ENCODE data around the gene TMEM243. TPM values are rescaled to one million over a fixed set of nuclear protein-coding genes. Genes with fewer than 3 reads are reported as not detected.
"Not testable (repeated sequence)": the region's sequence is repeated elsewhere in the genome, so short reads cannot be mapped to it uniquely, and the experiment has no call there.

The TMEM243 gene
- total RNA-seq, 1 experiment from 2014 or later = 24.2 TPM

GRCh38 chr7:87209295-87209924 is 10.1 kb downstream of the TMEM243 start:
- Histone ChIP-seq H3K27me3 (replicated peaks; ENCODE audit: control insufficient read depth, insufficient read depth, low read length) (no peaks in the 10 kb centered on the region), H3K36me3 (ENCODE audit: control insufficient read depth, insufficient read depth, low read length) (no peaks in the 10 kb centered on the region; the same call in 1 of the 2 replicates), H3K9me3 (peaks cover 19% of the 10 kb centered on the region), H3K4me1 (no peaks in the 10 kb centered on the region), H3K4me3 (ENCODE audit: low read depth, low read length) (no peak overlapping the region)
- no peak overlapping the region for H3K4me3 Mint-ChIP-seq (ENCODE audit: unreplicated experiment)
- no peaks in the 10 kb centered on the region for H3K4me1 Mint-ChIP-seq (ENCODE audit: low read depth, unreplicated experiment)
- H3K9me3 Mint-ChIP-seq (ENCODE audit: unreplicated experiment) = peaks cover 35% of the 10 kb centered on the region
- BruUV-seq (replicated peaks) = no TSS peak
- TF ChIP-seq CTCF (IDR thresholded peaks at IDR 0.05; ENCODE audit: insufficient read depth in 1 of 2, low read depth in 1 of 2, low read length in 1 of 2, severe bottlenecking in 1 of 2, unreplicated experiment in 1 of 2) = no peak
- peaks cover 52% of the 10 kb centered on the region for H3K36me3 Mint-ChIP-seq (ENCODE audit: insufficient read depth, unreplicated experiment)
- H3K27me3 Mint-ChIP-seq (ENCODE audit: insufficient read depth, unreplicated experiment) = no peaks in the 10 kb centered on the region
- CTCF ChIA-PET = no interaction called here
- POLR2A ChIA-PET = no interaction called here
- no peak for DNase-seq
- no peak overlapping the region for H3K27ac Mint-ChIP-seq (ENCODE audit: unreplicated experiment)
- intact Hi-C loops (cut with micrococcal nuclease; ENCODE audit: unreplicated experiment) = no loop called here

GRCh38 chr7:87206361-87206760 is 13.2 kb downstream of the TMEM243 start:
- Mint-ChIP-seq H3K27me3 (ENCODE audit: insufficient read depth, unreplicated experiment) (no peaks in the 10 kb centered on the region), H3K27ac (ENCODE audit: unreplicated experiment) (no peak overlapping the region), H3K36me3 (ENCODE audit: insufficient read depth, unreplicated experiment) (peaks cover 56% of the 10 kb centered on the region), H3K4me3 (ENCODE audit: unreplicated experiment) (no peak overlapping the region), H3K4me1 (ENCODE audit: low read depth, unreplicated experiment) (no peaks in the 10 kb centered on the region), H3K9me3 (ENCODE audit: unreplicated experiment) (peaks cover 35% of the 10 kb centered on the region)
- intact Hi-C loops (cut with micrococcal nuclease; ENCODE audit: unreplicated experiment) = no loop called here
- BruUV-seq (replicated peaks) = no TSS peak
- H3K36me3 ChIP-seq (ENCODE audit: control insufficient read depth, insufficient read depth, low read length) = no peaks in the 10 kb centered on the region; the same call in 1 of the 2 replicates
- TF ChIP-seq CTCF (IDR thresholded peaks at IDR 0.05; ENCODE audit: insufficient read depth in 1 of 2, low read depth in 1 of 2, low read length in 1 of 2, severe bottlenecking in 1 of 2, unreplicated experiment in 1 of 2) = no peak
- H3K27me3 ChIP-seq (replicated peaks; ENCODE audit: control insufficient read depth, insufficient read depth, low read length) = no peaks in the 10 kb centered on the region
- no peak for DNase-seq
- H3K9me3 ChIP-seq = peaks cover 28% of the 10 kb centered on the region
- no peak overlapping the region for H3K4me3 ChIP-seq (ENCODE audit: low read depth, low read length)
- CTCF ChIA-PET = no interaction called here
- POLR2A ChIA-PET = no interaction called here
- H3K4me1 ChIP-seq = peaks cover 9% of the 10 kb centered on the region

GRCh38 chr7:87205701-87206100 is 13.8 kb downstream of the TMEM243 start:
- H3K27me3 Mint-ChIP-seq (ENCODE audit: insufficient read depth, unreplicated experiment); DNase-seq; H3K4me3 Mint-ChIP-seq (ENCODE audit: unreplicated experiment); H3K27me3 ChIP-seq (replicated peaks; ENCODE audit: control insufficient read depth, insufficient read depth, low read length); H3K36me3 ChIP-seq (ENCODE audit: control insufficient read depth, insufficient read depth, low read length); H3K4me3 ChIP-seq (ENCODE audit: low read depth, low read length); H3K27ac Mint-ChIP-seq (ENCODE audit: unreplicated experiment); POLR2A ChIA-PET; intact Hi-C loops (cut with micrococcal nuclease; ENCODE audit: unreplicated experiment); CTCF ChIA-PET; H3K4me1 ChIP-seq; BruUV-seq (replicated peaks); H3K4me1 Mint-ChIP-seq (ENCODE audit: low read depth, unreplicated experiment): not testable (repeated sequence)
- Mint-ChIP-seq H3K9me3 (ENCODE audit: unreplicated experiment) (peaks cover 35% of the 10 kb centered on the region), H3K36me3 (ENCODE audit: insufficient read depth, unreplicated experiment) (peaks cover 56% of the 10 kb centered on the region)
- peaks cover 28% of the 10 kb centered on the region for H3K9me3 ChIP-seq
